GM13976 (cell line): ENCODE measurements around the gene PLSCR1.

Source experiments
- DNase-seq: peaks from one replicate; pipeline ENCODE4 v3.0.0; 2012; ENCODE audit warnings: low spot score
- CTCF ChIP-seq: IDR thresholded peaks from 2 replicates; pipeline ENCODE4 v1.5.1; 2012; ENCODE audit warnings: borderline replicate concordance, mild to moderate bottlenecking; ENCODE audit not compliant: insufficient read depth; ENCODE audit errors: extremely low read depth, missing control alignments, control extremely low read depth
- in situ Hi-C: fragments of 300-500 bp; cut with MboI; formaldehyde crosslinking; loops from one replicate; pipeline ENCODE4 v1.12.0; 2022; ENCODE audit warnings: low sequenced_read_pairs, mixed read lengths, inconsistent platforms; ENCODE audit not compliant: unreplicated experiment

PLSCR1 gene

GRCh38 chr3:146544002-146544928 is at the start of gene PLSCR1:
Gene PLSCR1, minus strand, starts transcription at chr3:146544607. Its CDS starts 8,055 bp downstream, at chr3:146536552.
- peak; percentile 80 for DNase-seq
- no peak for TF ChIP-seq CTCF
- in situ Hi-C loops = no loop called here

- in situ Hi-C loops = loop anchor here (25.0 kb wide), 1 partner anchor 381 kb away; no protein-coding TSS in a partner anchor
- no peak for DNase-seq
These were observed 49.4 kb upstream of the PLSCR1 start for GRCh38 chr3:146593776-146594175.

GRCh38 chr3:146590521-146590920 is 46.1 kb upstream of the PLSCR1 start:
- no peak for TF ChIP-seq CTCF
- no peak for DNase-seq
- in situ Hi-C loops = loop anchor here (25.0 kb wide), 1 partner anchor 378 kb away; no protein-coding TSS in a partner anchor

More at GRCh38 chr3:146593776-146594175, 49.4 kb upstream of the PLSCR1 start:
- TF ChIP-seq CTCF = no peak

GRCh38 chr3:146589899-146590508 is 45.6 kb upstream of the PLSCR1 start:
- DNase-seq = peak; percentile 9
- in situ Hi-C loops = loop anchor here (25.0 kb wide), 1 partner anchor 378 kb away; no protein-coding TSS in a partner anchor
- TF ChIP-seq CTCF = peak; percentile 40

- no peak for TF ChIP-seq CTCF
- in situ Hi-C loops = loop anchor here (25.0 kb wide), 1 partner anchor 373 kb away; no protein-coding TSS in a partner anchor
These were observed 40.7 kb upstream of the PLSCR1 start for GRCh38 chr3:146585156-146585555.

GRCh38 chr3:146581951-146582467 is 37.6 kb upstream of the PLSCR1 start:
- DNase-seq = no peak
- TF ChIP-seq CTCF = no peak
- in situ Hi-C loops = loop anchor here (25.0 kb wide), 1 partner anchor 370 kb away; no protein-coding TSS in a partner anchor

More at GRCh38 chr3:146585156-146585555, 40.7 kb upstream of the PLSCR1 start:
- DNase-seq = no peak
